ENCODE data around the gene CTCF.
A peak's percentile ranks its signal among the peaks of the same experiment; 100 is the strongest.
"Not testable (repeated sequence)": the region's sequence is repeated elsewhere in the genome, so short reads cannot be mapped to it uniquely, and the experiment has no call there.

Gene CTCF, protein sequence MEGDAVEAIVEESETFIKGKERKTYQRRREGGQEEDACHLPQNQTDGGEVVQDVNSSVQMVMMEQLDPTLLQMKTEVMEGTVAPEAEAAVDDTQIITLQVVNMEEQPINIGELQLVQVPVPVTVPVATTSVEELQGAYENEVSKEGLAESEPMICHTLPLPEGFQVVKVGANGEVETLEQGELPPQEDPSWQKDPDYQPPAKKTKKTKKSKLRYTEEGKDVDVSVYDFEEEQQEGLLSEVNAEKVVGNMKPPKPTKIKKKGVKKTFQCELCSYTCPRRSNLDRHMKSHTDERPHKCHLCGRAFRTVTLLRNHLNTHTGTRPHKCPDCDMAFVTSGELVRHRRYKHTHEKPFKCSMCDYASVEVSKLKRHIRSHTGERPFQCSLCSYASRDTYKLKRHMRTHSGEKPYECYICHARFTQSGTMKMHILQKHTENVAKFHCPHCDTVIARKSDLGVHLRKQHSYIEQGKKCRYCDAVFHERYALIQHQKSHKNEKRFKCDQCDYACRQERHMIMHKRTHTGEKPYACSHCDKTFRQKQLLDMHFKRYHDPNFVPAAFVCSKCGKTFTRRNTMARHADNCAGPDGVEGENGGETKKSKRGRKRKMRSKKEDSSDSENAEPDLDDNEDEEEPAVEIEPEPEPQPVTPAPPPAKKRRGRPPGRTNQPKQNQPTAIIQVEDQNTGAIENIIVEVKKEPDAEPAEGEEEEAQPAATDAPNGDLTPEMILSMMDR

DNA sequence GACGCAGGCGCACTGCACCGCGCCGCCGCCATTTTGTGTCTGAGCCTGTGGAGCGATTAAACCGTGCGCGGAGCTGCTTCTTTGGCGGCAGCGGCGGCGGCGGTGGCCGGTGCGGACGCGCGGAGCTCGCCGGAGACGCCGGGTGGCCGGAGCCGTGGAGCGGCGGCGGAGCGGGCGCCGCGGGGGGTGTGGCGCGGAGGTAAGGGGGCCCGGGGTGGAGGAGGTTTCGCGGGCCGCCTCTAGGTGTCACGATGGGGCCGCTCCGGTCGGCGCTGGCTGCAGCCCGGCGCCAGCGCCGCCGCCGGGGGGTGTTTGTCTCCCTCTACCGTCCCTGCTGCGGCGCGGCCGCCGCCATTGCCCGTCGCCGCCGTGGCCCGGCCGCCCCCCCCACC, at the start of gene CTCF:
TSS of gene CTCF (plus strand) at position 1 of the 392 bp plus-strand sequence. CDS start 48,307 bp downstream, outside the sequence.
- DNase-seq (ENCODE audit: low read depth): peak; percentile 87

DNA sequence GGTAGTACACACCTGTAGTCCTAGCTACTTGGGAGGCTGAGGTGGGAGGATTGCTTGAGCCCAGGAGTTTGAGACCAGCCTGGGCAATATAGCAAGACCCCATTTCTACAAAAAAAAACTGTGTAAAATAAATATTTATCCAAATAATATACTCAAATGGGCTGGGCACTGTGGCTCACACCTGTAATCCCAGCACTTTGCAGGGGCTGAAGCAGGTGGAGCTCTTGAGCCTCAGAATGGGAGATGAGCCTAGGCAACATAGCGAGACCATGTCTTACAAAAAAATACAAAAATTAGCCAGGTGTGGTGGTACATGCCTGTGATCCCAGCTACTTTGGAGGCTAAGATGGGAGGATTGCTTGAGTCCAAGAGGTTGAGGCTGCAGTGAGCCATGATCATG, 48.4 kb upstream of the CTCF start:
- DNase-seq (ENCODE audit: low read depth): not testable (repeated sequence)

DNA sequence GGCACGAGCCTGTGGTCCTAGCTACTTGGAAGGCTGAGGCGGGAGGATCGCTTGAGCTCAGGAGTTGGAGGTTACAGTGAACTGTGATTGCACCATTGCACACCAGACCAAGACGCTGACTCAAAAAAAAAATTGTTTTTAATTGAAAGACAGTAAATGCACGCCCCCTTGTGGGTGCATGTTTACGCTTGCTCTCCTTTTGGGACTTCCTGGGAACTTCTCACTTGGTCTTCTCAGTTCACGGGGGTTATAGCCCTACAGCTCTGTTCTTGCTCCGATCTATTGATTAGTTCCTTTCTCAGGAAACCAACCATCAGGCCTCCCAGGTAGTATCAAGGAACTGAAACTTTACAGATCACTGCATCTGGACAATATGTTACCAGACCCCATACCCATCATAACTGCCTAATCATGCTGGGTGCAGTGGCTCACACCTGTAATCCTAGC, 47.9 kb upstream of the CTCF start:
- DNase-seq (ENCODE audit: low read depth): peak; percentile 85

DNA sequence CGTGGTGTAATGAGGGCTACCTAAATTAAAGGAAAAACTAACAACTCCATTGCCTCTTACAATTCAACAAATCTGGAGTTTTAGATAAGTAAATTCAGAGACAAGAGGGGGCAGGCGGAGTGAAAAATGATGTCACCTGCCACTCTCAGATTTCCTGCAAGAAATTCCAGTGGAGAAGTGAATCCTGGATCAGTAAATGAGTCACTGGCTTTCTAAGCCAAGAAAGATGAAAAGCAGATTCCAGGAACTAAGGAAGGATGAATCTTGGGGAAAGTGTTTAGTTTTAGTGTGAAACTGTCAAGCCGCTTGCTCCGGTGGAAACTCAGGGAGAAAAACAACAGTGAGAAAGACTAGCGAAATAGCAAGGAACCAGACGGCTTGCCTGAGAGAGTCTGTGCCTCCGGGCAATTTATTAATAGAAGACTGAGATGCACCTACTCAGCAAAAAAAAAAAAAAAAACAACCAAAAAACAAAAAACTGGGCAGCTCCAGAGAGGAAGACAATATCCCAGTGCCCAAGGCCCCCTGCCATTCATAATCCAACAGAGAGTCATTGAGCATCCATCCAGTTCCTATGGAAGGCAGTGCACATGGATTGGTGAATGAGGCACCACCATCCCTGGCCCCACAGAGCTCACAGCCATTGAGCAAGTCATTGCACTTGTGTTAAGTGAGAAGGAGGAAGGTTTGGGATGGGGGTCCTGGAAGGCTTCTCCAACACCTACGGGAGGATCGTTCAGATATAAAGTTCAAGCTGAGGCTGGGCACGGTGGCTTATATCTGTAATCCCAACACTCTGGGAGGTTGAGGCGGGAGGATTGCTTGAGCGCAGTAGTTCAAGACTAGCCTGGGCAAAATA, 45.8 kb upstream of the CTCF start:
- peak; percentile 84 for DNase-seq (ENCODE audit: low read depth)

DNA sequence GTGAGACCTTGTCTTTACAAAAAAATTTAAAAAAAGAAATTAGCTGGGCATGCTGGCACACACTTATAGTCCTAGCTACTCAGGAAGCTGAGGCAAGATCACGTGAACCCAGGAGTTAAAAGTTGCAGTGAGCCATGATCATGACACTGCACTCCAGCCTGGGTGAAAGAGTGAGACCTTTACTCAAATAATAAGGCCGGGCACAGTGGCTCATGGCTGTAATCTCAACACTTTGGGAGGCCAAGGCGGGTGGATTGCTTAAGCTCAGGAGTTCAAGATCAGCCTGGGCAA, 45.2 kb upstream of the CTCF start:
- no peak for DNase-seq (ENCODE audit: low read depth)

DNA sequence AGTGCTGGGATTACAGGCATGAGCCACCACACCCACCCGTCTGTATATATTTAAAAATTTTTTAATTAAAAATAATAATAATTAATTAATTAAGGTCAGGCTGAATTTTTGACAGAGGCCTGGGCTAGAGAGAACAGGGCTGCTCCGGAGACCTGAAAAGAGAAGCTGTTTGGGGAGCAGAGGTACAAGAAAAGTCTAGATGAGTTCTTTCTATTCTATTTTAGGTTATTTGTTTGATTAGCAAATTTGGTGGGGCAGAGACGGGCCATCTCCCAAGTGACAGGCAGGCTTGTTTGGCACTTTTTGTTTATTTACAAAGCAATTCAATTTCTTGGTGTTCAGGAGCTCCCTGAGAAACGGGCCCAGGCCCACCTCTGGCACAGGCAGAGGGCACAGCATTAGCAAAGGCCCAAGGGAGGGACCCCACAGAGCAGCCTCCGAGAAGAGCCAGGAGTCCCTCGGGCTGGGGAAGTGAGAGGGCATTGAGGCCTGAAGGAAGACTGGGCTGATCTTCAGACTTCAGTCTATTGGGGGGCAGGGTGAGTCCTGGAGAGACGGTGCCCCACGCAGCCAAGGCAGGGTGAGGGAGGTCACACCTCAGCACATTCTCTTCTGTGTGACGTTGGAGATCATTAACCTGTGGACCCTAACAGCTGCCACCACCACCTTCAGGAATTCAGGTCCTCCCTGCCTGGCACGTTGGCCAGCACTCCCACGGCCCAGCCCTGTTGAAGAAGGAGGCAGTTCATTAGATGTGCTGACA, 44.5 kb upstream of the CTCF start:
- no peak for DNase-seq (ENCODE audit: low read depth)

DNA sequence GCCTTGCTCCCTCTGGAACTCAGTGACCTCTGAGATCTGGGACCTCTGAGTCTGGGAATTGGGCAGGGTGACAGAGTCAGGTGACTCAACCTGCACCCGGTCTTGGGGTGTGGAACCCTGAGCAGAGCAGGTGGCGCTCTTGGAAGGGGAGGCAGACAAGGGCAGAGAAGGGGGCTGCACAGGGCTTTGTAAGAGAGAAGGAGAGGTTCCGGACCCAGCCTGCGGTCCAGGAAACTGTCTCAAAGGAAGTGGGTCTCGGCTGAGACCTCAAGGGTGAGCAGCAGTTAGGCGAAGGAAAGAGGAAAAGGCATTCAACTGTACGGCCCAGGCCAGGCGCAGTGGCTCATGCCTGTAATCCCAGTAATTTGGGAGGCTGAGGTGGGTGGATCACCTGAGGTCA, 43.6 kb upstream of the CTCF start:
- DNase-seq (ENCODE audit: low read depth): no peak

DNA sequence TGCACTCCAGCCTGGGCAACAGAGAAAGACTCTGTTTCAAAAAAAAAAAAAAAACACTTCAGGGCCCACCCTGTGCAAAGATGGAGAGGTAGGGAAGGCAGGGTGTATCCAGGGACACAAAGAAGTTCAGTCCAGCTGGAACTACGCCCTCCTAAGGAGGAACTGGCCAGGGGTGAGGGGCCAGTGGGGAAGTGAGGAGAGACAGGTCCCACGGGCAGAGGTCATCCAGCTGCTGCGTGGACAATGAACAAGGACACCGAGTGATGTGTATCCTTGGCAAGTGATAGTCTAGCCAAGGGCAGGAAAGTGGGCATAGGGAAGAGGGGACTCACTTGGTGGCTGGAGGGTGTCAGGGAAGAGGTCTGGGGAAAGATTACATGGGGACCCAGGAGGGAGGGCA, 43.1 kb upstream of the CTCF start:
- no peak for DNase-seq (ENCODE audit: low read depth)

DNA sequence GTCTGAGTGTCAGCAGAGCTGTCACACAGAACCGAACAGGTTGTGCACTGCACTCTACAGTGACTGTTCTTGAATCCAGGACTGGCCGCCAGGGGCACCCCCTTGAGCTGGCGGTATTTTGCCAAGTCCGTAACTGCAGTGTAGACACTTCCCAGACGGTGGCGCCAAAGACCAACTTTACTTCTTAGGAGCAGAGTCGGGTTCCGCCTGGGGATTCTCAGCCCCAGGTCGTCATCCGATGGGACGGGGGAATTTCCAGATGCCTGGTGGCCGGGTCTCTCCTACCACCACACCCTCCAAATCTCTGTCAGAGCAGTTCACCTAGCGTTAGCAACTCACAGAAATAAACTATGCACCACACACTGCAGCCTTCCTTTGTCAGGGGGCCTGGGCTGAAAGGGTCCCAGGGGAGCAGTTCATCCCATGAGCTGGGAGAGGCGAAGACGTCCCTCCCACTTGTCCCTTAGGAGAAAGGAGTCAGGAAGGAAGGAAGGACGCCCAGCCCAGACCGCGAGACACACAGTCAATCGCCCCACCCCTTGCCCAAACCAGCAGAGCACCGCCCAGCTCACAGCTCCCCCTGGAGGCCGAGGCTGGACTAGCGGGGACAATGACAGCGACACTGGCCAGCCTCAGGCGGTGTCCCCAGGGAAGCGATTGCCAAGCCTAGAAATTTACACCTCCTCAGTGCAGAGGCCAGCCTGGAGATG, 41.1 kb upstream of the CTCF start:
- DNase-seq (ENCODE audit: low read depth): peak; percentile 96

DNA sequence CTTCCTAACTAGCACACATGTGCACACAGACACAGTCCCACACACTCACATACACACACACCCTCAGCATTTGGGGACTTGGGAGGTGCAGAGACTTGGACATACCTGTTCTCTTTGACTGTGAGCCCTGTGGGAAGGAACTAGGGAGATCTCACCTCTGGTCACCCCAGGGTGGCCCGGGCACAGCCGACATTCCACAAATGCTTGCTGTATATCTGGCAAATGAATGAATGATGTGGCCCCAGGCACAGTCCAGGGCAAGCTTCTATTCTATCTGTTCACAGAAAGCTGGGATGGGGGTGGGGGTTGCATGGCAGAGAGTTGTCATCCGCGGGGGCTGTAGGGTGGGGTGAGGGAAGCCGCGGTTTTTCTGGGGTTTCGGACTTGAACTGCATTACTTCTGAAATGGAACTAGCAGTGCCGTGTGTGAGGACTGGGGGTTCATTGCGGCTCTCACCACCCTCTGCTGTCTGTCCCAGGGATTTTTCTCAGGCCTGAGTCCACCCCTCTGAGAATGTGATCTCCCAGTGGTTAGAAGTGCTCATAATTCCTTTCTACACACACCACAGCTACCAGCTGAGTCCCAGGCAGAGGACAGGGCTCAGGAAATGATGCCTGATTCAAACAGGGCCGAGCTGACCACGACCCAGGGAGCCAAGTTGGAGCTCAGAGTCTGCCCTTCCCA, 37.0 kb upstream of the CTCF start:
- DNase-seq (ENCODE audit: low read depth): peak; percentile 65

DNA sequence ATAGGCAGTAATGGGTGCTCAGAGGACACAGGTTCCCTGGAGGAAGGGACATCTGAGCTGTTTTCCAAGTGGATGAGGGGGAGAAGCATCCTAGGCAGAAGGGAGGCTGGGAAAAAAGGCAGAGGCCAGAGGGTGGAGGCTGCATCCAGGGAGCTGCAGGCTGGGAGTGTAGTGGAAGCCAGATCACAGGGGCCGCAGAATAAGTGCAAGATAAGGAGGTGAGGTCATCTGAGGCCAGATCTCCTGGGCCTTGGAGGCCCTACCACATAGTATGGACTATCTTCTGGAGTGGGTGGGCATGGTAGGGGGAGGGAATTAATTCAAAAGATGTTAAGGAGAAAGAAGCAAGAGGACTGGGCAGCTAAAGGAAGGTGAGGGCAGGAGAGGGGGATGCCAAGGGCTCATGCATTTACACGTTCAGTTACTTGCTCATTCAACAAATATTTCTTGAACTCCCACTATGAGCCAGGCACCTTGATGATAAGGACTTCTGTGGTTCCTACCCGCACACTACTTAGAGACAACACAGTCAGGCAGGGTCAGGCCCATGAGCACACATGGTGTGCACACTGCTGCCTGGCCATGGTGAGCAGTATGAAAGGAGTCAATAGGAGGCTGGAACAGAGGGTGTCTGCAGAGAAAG, 36.1 kb upstream of the CTCF start:
- DNase-seq (ENCODE audit: low read depth): no peak

DNA sequence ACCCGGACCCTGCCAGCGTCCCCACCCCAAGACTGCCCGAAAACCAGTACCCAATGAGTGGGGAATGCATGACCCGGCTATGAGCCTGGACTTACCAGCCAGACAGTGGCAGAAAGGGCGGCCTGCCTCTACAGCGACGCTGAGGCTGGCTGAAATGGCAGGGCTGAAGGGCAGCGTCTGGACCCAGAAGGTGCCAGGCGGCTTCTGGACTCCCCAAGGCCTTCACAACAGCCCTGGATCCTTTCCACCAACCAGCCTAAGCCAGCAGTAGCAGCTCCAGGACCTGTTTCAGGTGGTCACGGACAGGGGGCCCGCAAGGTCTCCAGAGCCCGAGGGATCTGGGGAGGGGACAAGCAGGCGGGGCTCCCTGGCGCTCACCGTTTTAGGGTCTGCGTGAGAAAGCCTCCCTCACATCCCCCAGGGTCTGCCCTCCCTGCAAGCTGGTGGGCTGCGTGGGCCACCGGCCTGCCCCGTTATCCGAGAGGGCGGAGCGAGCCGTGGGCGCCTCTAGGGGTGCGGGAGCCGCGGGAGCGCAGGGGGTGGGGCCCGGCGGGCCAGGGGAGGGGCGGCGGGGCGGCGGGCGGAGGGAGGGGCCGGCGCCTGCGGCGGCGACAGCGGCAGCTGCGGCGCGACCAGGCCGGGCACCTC, 34.0 kb upstream of the CTCF start, which contains the start of gene RIPOR1:
TSS of gene RIPOR1 (plus strand) at position 608 of the 648 bp plus-strand sequence. CDS start 9,618 bp downstream, outside the sequence.
- peak; percentile 59 for DNase-seq (ENCODE audit: low read depth)

DNA sequence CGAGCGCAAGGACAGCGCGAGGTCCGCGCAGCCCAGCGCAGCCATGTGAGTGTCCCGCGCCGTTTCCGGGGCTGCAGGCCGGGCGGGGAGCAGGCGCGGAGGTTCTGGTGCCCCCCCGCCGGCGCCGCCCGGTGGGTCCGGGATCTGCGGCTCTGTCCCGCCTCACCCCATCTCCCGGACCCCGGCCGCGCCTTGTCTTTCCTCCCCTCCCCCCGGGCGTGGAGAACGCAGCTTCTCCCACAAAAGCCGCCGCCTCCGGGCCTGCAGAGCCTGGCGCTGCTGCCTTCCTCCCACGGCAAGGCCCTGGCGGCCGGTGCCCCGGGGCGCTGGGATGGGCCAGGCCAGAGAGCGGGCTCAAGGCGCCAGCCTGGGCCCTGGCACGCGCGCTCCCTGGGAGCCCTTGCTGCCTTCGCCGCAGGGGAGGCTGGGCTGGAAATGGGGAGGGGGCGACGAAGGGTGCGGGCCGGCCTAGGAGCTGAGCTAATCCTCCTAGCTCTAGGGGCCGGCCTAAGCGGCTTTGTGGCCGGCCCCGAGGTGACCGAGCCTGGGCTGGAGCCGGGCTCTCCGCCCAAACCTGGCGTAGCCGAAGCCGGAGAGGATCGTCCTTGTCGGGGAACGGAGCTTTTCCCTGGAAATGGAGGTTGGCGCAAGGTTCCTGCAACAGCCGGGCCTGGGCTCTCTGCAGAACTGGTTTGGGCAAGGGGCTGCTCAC, 33.3 kb upstream of the CTCF start:
- DNase-seq (ENCODE audit: low read depth): peak; percentile 57

DNA sequence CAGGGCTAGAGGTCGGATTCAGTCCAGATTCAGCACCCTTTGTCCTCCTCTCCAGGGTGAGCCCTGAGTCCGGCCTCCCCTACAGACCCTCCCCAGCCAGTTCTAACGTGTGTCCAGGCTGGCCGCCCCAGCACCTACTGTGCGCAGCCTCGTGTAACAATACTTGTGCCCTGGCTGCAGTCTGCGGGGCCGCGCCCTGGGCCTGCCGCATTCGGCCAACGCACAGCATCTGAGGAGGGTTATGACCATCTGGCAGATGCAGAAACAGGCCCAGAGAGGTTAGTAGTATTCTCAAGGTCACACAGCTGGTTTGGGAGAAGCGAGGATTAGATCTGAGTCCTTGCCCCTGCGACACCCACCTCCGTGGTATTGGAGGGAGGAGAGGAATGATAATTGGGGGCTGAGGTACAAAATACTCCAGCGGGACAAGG, 32.7 kb upstream of the CTCF start:
- DNase-seq (ENCODE audit: low read depth): no peak

DNA sequence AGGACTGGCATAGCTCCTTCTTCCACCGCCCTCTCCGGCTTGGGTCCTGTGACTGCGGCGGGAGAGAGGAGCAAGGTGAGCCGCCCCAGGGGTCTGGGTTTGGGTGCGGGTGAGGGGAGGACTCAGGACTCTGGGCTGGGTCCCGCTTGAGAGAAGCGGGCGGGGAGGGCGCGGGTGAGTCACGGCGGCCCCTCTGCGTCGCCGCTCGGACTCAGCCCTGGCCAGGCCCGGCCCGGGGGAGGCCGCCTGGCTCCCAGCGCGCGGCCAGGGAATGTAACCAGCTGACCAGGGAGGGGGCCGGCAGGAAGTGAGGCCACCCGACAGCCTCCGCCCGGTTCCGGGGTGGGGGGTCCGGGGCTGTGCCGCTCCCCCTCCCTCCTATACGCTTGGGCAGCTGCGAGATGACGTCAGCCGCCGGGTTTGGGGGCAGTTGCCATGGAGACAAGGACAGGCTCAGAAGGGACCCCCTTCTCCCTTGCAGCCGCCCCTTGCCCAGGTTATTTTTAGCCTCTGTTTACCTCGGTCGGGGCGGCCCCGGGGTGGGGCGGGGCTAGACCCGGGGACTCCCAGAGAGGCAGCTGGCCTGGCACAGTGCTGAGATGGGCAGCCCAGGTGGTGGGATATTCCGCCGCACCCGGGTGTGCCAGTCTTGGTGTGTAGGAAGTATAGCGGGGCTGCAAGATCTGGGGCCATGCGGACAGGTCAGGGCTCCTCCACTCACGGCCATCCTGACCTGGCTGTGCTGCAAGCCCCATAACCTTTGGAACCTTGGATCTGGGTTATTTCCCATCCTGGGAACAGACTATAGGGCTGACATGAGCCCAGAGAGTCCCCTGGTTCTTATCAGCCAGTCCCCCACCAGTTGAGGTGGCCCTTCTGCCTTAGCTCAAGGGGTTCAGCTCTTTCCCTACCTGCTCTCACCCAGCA, 32.0 kb upstream of the CTCF start:
- DNase-seq (ENCODE audit: low read depth): peak; percentile 86

DNA sequence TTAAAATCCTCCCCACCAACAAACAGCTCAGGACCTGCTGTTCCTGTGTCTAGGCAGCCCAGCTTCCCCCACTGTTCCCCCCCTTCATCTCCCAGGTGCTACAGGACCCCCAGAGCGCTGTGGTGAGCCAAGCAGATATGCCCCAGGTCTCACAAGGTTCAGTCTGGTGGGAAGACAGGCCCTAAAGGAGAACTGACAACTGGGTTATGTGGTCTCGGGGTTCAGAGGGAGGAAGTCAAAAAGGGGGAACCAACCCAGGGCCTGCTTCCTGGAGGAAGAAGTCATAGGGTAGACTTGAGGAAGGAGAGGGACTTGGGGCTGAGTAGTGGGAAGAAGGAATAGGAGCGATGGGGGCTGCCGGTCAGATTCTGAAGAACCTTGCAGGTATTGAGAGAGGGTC, 31.1 kb upstream of the CTCF start:
- no peak for DNase-seq (ENCODE audit: low read depth)

DNA sequence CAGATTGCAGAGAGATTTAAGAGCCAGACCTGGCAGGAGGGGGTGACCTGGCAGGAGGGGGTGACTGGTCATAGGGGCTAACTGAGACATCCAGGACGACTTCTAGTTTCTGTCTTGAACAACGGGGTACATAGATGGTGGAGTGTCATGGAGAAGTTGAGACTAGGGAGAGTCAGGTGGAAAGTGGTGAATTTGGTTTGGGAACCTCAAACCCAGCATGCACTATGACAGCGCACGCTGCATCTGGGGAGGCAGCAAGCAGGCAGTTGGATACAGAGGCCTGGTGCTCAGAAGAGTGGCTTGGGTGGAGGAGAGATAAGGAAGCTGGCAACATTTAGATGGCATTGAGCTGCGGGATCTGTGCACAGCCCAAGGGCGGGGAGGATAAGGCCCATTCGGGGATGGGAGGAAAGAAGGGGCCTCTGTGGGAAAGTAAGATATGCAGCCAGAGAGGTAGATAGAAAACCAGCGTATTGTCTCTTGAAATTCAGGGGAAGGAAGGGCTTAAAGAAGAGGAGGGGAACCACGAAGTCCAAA, 29.2 kb upstream of the CTCF start:
- DNase-seq (ENCODE audit: low read depth): no peak
